Left forelimb (tissue), 1 donor: Measurements from ENCODE around the gene SYNDIG1L.
A peak's percentile ranks its signal among the peaks of the same experiment; 100 is the strongest.

Experiments
- DNase-seq: peaks from one replicate; pipeline ENCODE4 v3.0.0-alpha.2; 2018; ENCODE audit warnings: low spot score

Gene SYNDIG1L

GRCh38 chr14:74429221-74429691 lies 3.2 kb upstream of the SYNDIG1L start:
- DNase-seq: peak; percentile 25

DNA sequence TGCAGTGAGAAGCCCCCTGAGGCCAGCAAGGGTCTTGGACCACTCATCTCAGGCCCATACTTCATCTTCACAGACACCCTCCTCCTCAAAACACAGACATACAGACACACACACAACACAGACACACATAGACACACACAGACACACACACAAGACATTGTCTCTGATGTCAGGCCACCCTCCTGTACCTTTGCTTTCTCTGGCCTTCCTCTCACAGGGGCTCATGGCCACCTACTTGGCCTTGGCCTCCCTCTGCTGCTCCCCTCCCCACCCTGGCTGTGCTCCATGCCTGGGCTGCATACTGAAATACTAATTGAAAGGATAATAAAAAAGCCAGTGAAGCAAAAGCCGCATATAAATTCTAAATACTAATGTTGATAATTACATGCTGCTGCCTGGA lies 1.6 kb upstream of the SYNDIG1L start:
- peak; percentile 37 for DNase-seq

DNA sequence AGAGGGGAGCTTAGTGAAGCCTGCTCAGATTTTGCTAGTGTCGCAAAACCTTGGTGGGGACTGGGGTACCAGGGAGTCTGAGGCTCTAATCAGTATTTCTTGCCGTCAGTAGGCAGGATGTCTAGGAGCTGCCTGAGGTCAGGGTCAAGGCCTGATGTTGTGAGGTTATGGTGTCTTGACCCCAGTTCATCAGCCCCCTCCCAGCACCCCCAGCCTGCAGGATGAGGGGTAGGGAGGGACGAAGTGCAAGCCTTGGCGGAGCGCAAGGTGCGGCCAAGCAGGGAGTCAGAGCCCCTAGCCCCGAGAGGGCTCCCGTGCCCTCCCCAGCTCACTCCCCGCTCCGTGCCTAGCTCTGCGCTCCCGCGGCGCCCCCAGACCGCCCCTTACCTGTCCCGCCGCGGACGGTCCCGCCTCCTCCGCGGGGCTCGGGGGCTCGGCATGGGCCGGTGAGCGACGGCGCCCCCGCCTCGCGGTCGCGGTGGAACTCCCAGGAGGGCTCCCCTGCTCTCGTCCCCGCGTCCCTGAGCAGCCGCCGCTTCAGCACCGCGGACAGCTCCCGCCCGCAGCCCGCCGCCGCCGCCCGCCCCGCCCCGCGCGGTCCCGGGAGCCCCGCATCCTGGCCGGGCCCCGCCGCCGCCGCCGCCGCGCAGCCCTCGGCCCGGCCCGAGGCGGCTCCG lies 347 bp downstream of the SYNDIG1L start:
- DNase-seq: peak; percentile 64

DNA sequence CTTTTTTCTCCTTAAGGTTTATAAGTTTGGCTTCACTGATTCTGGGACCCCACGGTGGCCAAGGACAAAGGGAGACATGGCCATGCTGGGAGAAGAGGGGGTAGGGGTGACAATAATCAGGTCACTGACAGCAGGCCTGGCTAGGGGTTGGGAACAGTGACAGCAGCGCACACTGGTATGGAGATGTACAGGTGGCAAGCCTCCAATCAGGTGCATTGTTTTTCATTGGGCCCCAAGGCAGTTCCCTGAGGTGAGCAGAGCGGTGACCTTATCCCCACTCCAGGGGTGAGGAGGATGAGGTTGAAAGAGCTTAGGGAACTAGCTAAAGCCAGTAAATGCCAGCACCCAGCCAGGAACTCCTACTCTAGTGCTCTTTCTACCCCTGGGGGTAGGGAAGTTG lies 1.4 kb downstream of the SYNDIG1L start:
- no peak for DNase-seq

DNA sequence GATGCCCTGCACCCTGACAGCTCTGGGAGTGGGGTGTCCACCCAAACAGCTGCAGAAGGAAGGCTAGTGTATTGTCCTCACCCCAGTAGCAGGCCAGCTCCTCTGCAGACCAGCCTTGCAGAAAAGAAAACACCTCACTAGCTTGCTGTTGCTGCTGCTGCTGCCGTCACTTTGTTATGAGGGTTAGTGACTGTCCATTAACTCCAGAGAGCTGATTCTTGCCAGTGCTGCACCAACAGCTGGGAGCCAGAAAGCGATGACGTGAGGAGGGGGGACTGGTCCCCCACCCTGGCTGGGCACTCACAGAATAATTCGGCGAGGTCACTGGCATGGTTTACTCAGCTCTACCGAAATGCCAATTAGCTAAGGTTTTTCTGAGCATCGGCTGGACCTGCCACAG lies 2.8 kb downstream of the SYNDIG1L start:
- DNase-seq: no peak

DNA sequence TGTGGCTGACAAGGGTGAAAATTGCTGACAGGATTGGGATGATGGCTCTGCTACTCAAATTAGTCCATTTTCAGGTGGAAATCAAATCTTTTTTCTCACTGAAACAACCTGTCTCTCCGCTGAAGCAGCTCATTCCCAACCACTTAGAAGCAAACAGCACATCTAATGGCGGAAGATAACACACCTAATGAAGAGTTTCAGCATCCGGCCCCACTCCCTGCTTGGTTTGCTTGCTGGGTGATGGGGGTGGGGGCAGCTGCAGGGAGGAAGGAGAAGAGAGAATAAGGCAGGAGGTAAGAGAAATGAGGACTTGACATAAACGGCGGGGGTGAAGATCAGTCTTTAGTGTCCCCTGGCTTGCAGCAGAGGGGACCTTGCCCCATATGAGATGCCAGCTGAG lies 4.0 kb downstream of the SYNDIG1L start:
- DNase-seq: no peak

DNA sequence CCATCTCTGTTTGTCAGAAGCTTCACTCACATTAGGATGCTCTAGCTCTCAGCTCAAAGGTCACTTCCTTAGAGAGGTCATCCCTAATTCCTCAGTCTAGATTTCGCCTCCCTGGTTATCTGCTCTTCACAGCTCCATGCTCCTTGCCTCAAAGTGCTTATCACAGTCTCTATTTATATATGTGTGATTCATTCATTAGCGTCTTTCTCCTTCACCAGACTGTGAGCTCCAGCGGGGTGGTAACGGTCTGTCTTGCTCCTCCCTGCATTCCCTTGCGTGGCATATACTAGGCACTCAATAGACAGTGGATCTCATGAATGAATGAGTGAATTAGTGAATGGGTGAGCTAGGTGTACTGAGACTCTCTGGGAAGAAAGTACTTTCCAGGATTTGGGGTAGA lies 6.9 kb downstream of the SYNDIG1L start:
- DNase-seq: no peak

DNA sequence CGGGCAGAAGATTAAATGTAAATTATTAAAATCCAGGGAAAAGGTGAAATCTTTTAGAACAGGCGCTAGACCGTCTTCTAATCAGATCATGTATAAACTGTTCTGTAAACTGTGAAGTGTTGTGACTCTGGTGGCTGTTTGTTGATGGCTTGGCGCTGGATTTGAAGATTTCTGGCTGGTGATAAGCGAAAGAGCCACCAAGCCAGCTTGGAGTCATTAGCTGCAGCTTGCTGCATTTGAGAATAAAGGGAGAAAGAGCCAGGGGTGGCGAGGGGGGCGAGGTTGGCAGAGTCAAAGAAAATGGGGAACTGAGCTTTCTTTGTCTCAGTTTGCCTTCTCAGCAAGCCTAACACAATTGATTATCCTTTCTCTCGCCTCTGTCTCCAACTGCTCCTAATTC lies 8.0 kb downstream of the SYNDIG1L start:
- DNase-seq: no peak

DNA sequence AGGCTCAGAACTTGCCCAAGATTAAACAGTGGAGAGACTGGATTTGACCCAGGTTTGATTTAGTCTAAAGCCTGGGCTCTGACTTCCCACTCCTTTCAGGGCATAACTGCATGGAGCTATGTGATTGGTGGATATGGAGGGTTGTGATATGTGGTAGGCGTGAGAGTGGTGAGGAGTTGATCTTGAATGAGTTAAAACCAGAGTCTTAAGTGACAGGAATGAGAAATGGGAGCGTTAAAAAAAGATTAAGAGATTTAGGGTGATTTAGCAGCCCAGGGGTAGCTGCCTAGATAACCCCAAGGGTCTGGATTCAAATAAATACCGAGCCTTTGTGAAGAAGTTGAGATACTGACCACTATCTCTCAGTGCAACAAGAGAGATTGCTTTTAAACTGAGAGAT lies 8.4 kb downstream of the SYNDIG1L start:
- DNase-seq: no peak

- no peak for DNase-seq
Measured at GRCh38 chr14:74417201-74417600, 8.8 kb downstream of the SYNDIG1L start.

DNA sequence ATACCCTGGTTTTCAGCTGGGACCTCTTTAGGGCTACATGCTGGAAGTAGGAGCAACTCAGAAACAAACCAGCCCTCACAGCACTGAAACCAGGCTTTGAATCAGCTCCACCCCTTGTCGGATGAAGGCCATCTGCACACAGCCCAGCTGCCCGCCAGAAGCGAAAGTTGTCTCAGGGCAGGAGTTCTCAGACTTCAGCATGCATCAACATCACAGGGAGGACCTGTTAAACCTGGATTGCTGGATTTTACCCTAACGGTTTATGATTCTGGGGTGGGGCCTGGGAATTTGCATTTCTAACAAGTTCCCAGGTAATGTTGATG lies 10.9 kb downstream of the SYNDIG1L start:
- DNase-seq: no peak

- DNase-seq: no peak
Measured at GRCh38 chr14:74414403-74415114, 11.5 kb downstream of the SYNDIG1L start.

DNA sequence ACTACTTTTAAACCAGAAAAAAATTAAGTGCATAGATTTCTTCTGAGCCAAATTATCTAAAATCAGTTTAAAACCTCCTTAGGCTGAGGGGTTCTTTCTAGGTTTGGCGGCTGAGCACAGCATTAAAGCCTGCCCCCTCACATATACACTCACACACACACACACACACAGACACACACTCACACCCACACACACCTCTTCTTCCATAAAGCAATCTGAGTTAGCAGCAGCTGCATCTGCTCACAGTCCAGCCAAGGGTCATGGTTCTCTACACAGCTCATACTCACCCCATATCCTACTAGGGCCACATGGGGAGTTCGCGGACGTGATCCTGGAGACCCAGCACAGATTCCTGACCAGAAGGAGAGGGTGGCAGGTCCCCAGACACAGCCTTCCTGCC lies 12.4 kb downstream of the SYNDIG1L start:
- no peak for DNase-seq

GRCh38 chr14:74412753-74413152 lies 13.3 kb downstream of the SYNDIG1L start:
- no peak for DNase-seq

DNA sequence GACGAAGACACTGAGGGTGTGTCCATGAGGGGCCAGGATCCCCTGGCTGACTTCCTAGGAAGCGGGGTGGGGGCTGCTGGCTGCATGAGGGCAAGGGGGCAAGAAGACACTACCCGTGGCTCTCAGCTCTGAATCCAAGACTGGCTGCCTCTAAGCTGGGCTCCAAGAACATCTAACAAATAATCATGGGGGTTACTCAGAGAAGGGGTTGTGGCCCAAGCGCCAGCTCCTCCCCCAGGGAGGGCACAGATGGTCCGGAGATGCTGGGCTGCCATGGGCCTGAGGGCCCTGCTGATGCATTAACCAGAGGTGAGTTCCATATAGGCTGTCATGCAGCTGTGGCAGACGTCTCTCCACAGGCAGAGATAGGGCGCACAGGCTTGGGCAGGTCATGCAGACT lies 14.3 kb downstream of the SYNDIG1L start:
- DNase-seq: no peak

GRCh38 chr14:74409441-74409840 lies 16.6 kb downstream of the SYNDIG1L start:
- DNase-seq: no peak

GRCh38 chr14:74408870-74409269 lies 17.1 kb downstream of the SYNDIG1L start:
- no peak for DNase-seq

- DNase-seq: no peak
Measured at GRCh38 chr14:74407801-74408154, 18.2 kb downstream of the SYNDIG1L start.

DNA sequence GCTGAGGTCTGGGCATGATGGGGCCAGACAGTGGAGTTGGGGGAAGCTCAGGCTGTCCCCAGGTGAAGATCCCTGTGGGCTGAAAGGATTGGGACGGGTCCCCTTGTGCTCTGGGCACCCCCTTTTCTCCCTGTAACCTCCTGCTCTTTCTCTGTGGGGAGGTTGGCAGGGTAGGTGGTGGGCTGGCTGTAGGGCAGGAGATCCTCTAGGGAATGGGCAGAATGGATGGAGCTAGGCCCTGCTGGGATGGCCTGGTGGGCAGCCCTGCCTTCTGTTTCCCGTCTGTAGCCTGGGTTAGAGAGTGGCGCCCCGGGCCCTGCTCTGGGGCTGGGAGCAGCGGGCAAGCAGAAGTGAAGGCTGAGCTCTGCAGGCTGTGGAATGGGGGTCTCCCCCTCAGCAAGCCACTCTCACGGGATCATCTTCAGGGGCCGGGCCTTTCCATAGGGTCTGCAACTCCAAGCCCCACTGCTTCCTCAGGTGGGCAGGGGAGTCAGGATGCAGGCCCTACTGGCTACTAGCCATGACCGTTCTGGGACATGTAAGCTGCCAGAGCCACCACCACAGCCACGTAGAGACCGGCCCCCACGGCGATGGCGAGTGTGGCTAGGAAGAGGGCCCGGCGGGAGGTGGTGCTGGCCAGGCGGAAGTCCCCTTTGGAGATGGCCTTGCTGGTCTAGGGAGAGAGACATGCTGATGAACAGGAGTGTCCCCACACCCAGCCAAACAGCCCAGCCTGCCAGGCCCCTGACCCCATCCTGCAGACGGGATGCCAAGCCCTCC lies 18.8 kb downstream of the SYNDIG1L start:
- no peak for DNase-seq

DNA sequence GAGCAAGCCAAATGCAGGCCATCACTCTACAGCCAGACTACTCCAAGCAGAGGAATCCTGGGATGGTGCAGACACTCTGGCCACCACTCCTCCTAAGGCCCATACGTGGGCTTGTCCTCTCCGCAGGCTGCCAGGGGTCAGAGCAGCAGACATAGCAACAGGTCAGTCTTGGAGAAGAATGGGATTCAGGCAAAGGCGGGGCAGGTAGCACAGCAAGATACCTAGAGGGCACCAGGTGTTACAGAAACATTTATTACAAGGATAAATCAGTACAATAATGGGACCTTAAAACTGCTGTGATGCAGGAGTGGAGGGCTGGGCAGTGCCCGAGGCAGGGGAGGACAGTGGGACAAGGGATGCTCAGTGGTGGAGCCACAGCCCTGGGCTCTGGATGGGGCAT lies 20.3 kb downstream of the SYNDIG1L start:
- DNase-seq: no peak

- DNase-seq: no peak
Measured at GRCh38 chr14:74404435-74404834, 21.6 kb downstream of the SYNDIG1L start.

- peak; percentile 14 for DNase-seq
Measured at GRCh38 chr14:74403619-74404417, 22.2 kb downstream of the SYNDIG1L start.
